Breast epithelium (tissue), 4 donors: ENCODE measurements around the gene SLC35D1. TPM values are rescaled to one million over a fixed set of nuclear protein-coding genes. Genes with fewer than 3 reads are reported as not detected.

ENCODE experiments used
- DNase-seq, 2 donors: peaks; one replicate each; pipeline ENCODE4 v3.0.0-alpha.2; 2019; ENCODE audit warnings: low spot score in 2 of 2
- H3K27ac ChIP-seq, 2 donors: fragments of 200-600 bp; sonication (generic) in 1 of 2; one replicate each; pipeline ENCODE4 v1.5.1; 2016 to 2019; ENCODE audit warnings: mild to moderate bottlenecking in 1 of 2
- H3K27me3 ChIP-seq, 2 donors: fragments of 200-600 bp; sonication (generic) in 1 of 2; one replicate each; pipeline versions ENCODE4 v1.5.1 to v1.6.0; 2017 to 2019; ENCODE audit warnings: control low read depth in 1 of 2, mild to moderate bottlenecking in 1 of 2
- H3K36me3 ChIP-seq: fragments of 200-600 bp; one replicate; pipeline ENCODE4 v1.5.1; 2019
- H3K4me1 ChIP-seq, 2 donors: fragments of 200-600 bp; sonication (generic); one replicate each; pipeline ENCODE4 v1.5.1; 2016 to 2019; ENCODE audit warnings: control low read depth in 1 of 2
- H3K4me3 ChIP-seq, 3 donors: fragments of 200-600 bp; sonication (generic); 1 replicate in 2 of 3; 2 replicates in 1 of 3; pipeline ENCODE4 v1.5.1; 2016 to 2019; ENCODE audit warnings: mild to moderate bottlenecking in 3 of 3, moderate library complexity in 2 of 3
- H3K9me3 ChIP-seq, 2 donors: fragments of 200-600 bp; sonication (generic) in 1 of 2; one replicate each; pipeline ENCODE4 v1.5.1; 2016 to 2019; ENCODE audit warnings: control low read depth in 1 of 2
- POLR2A ChIP-seq: fragments of 450-650 bp; IDR thresholded peaks from one replicate; pipeline ENCODE4 v1.6.1; 2016; ENCODE audit warnings: antibody characterized with exemption, mild to moderate bottlenecking, moderate library complexity
- POLR2AphosphoS5 ChIP-seq, 3 donors: sonication (generic); formaldehyde crosslinking; IDR thresholded peaks; one replicate each; pipeline ENCODE4 v1.6.1; 2017; ENCODE audit warnings: antibody characterized with exemption in 3 of 3
- intact Hi-C: fragments of 100-400 bp; cut with DNase I; formaldehyde crosslinking; loops from one replicate; pipeline ENCODE4 v1.15.1; 2023; ENCODE audit warnings: low total_unique reads
- total RNA-seq, 3 donors: library from RNA; depleted of rRNA; stranded (reverse); fragments of >200 nt; gene quantifications; one replicate each; pipeline ENCODE4 v1.1.0, GENCODE V29; 2016
- TF ChIP-seq, protein P1 (sequence below), 3 donors: fragments of 450-650 bp; IDR thresholded peaks; one replicate each; pipeline ENCODE4 v1.5.1; 2016 to 2017; ENCODE audit warnings: antibody characterized with exemption in 3 of 3, mild to moderate bottlenecking in 3 of 3, moderate library complexity in 3 of 3

The SLC35D1 gene
- total RNA-seq, 3 donors from 2014 or later, result 10.8 to 16.0 (median 11.5) TPM

DNA sequence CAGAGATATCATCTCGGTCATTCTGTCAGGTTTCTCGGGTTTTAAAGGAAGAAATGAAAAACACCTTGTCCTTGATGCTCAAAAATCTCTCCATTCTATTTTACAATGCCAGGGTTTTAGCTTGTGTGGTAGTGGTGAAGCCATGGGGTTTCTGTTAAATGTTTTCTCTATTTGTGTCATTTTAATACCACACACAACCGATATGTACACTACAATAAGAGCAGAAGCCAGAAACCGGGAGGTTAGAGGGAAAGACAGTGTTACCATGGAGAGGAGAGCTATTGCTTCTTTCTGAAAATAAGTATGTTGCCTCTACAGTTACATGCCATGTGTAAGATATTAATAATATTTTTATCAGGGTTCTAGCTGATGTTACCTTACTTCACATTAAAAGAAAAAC, 2.8 kb downstream of the SLC35D1 start:
- TF ChIP-seq, protein P1, sequence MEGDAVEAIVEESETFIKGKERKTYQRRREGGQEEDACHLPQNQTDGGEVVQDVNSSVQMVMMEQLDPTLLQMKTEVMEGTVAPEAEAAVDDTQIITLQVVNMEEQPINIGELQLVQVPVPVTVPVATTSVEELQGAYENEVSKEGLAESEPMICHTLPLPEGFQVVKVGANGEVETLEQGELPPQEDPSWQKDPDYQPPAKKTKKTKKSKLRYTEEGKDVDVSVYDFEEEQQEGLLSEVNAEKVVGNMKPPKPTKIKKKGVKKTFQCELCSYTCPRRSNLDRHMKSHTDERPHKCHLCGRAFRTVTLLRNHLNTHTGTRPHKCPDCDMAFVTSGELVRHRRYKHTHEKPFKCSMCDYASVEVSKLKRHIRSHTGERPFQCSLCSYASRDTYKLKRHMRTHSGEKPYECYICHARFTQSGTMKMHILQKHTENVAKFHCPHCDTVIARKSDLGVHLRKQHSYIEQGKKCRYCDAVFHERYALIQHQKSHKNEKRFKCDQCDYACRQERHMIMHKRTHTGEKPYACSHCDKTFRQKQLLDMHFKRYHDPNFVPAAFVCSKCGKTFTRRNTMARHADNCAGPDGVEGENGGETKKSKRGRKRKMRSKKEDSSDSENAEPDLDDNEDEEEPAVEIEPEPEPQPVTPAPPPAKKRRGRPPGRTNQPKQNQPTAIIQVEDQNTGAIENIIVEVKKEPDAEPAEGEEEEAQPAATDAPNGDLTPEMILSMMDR (IDR thresholded peaks at IDR 0.05), result no peak
- TF ChIP-seq POLR2AphosphoS5 (IDR thresholded peaks at IDR 0.05) (no peak), POLR2A (no peak)
- no peak overlapping the region for H3K27ac ChIP-seq

DNA sequence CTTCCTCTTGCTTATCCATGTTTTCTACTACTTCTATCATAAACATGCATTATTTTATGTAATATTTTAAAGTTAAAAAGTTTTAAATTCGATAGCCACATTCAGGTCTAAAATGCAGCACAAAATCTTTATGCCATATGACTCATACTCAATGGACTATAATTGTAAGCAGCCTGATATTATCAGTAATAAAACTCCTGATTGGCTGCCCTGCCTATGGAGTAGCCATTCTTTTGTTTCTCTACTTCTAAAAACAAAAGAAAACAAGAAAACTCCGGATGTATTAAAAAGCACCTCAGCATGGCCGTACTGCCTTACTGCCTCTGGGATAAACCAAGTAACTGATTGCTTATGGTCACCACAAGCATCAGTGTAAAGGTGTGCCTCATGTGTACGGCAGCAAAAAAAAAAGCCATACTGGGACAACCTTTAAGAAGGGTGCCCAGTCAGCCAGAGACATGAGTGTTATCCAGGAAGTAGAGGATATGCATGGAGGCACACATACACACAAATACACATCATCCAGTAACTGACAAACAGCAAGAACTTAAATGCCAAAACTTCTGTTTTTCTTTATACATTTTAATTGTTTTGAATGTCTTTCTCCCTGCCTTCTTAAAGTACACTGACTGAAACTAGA, 9.2 kb downstream of the SLC35D1 start:
- Histone ChIP-seq H3K27me3 (no peaks in the 10 kb centered on the region), H3K4me3 (no peak overlapping the region), H3K36me3 (no peaks in the 10 kb centered on the region), H3K9me3 (no peaks in the 10 kb centered on the region), H3K4me1 (no peaks in the 10 kb centered on the region), H3K27ac (no peak overlapping the region)
- intact Hi-C loops, result no loop called here
- DNase-seq, result no peak
- TF ChIP-seq, protein P1 (IDR thresholded peaks at IDR 0.05), result no peak
- TF ChIP-seq POLR2AphosphoS5 (IDR thresholded peaks at IDR 0.05), result no peak
- no peak for TF ChIP-seq POLR2A

More for the DNA sequence above, 2.8 kb downstream of the SLC35D1 start:
- Histone ChIP-seq H3K36me3 (no peaks in the 10 kb centered on the region), H3K9me3 (no peaks in the 10 kb centered on the region), H3K4me3 (no peak overlapping the region), H3K4me1 (peaks cover 0 to 7% of the 10 kb centered on the region in 2 donors), H3K27me3 (no peaks in the 10 kb centered on the region)
- DNase-seq, result no peak
- intact Hi-C loops, result no loop called here

DNA sequence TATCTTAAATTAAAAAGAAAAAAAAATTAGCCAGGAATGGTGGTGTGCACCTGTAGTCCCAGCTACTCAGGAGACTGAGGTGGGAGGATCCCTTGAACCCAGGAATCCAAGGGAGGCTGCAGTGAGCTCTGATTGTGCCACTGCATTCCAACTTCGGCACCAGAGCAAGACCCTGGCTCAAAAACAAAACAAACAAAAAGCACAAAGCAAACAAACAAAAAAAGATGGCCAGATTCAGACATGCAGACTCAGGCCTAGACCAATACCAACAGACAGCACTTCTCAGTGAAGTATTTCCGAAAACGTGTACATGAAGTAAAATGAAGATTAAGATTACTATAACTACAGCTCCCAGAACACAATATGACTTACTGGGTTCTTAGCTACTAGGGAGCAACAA, 10.6 kb downstream of the SLC35D1 start:
- Histone ChIP-seq H3K4me1 (no peaks in the 10 kb centered on the region), H3K36me3 (no peaks in the 10 kb centered on the region), H3K4me3 (no peak overlapping the region), H3K9me3 (no peaks in the 10 kb centered on the region), H3K27me3 (no peaks in the 10 kb centered on the region), H3K27ac (no peak overlapping the region)
- intact Hi-C loops, result no loop called here
- TF ChIP-seq POLR2AphosphoS5 (IDR thresholded peaks at IDR 0.05) (no peak), POLR2A (no peak)
- TF ChIP-seq, protein P1 (IDR thresholded peaks at IDR 0.05), result no peak
- no peak for DNase-seq

DNA sequence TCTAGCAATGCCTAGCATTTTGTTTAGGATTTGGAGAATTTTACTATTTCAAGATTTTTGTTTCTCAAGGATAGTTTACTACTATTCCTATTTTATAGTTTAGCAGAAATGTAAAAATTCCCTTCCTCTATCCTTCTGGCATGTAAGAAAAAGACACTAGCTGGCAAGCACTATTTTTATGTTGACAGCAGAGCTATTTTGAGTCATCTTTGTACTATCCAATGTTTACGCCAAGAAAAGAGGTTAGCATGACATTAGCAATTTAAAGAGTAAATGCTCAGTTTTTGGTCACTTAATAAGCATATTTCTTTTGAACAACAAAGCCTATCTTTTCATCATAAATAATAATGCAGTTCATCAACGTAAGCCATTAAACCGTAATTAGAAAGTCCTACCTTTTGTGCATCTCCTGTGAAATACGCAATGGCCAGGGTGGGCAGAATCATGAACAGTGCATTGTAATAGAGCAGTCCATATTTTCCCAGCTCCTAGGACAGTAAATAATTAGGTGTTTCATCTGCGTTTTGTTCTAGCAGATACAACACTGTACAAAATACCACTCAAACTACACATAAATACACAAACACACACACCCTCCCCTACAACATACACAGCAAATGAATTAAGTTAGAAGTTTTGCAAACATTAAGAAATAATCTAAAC, 12.0 kb downstream of the SLC35D1 start:
- Histone ChIP-seq H3K4me1 (no peaks in the 10 kb centered on the region), H3K27me3 (no peaks in the 10 kb centered on the region), H3K4me3 (no peak overlapping the region), H3K9me3 (no peaks in the 10 kb centered on the region), H3K27ac (no peak overlapping the region), H3K36me3 (peaks cover 1% of the 10 kb centered on the region)
- DNase-seq, result no peak
- TF ChIP-seq, protein P1 (IDR thresholded peaks at IDR 0.05), result no peak
- no peak for TF ChIP-seq POLR2AphosphoS5 (IDR thresholded peaks at IDR 0.05)
- no peak for TF ChIP-seq POLR2A
- intact Hi-C loops, result no loop called here

DNA sequence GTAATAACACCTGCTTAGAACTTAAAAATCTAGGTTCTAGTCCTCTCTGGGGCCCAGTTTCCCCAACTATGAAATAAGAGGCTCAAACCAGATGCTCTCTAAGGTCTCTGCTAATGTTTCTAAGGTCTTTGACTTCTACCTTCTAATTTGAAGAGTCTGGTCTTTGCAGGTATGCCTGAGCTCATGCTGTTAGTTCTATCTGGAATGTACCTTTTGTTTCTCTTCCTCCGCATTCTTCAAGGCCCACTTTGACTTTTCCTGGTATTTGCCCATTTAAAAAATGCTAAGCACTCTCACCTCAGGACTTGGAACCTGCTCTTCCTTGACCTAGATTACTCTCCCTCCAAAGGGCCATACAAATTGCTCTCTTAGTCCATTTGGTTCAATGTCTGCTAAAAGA, 13.5 kb downstream of the SLC35D1 start:
- Histone ChIP-seq H3K9me3 (no peaks in the 10 kb centered on the region), H3K4me3 (no peak overlapping the region), H3K36me3 (peaks cover 6% of the 10 kb centered on the region), H3K27ac (no peak overlapping the region), H3K4me1 (no peaks in the 10 kb centered on the region), H3K27me3 (no peaks in the 10 kb centered on the region)
- no peak for DNase-seq
- TF ChIP-seq, protein P1 (IDR thresholded peaks at IDR 0.05), result no peak
- TF ChIP-seq POLR2AphosphoS5 (IDR thresholded peaks at IDR 0.05) (no peak), POLR2A (no peak)
- intact Hi-C loops, result no loop called here
